Limb (tissue), 2 donors: ENCODE measurements around the gene NOC3L.

Experiments
- DNase-seq, 2 donors: peaks; one replicate each; pipeline ENCODE4 v3.0.0-alpha.2; 2016; ENCODE audit errors: extremely low spot score in 2 of 2

NOC3L gene

DNA sequence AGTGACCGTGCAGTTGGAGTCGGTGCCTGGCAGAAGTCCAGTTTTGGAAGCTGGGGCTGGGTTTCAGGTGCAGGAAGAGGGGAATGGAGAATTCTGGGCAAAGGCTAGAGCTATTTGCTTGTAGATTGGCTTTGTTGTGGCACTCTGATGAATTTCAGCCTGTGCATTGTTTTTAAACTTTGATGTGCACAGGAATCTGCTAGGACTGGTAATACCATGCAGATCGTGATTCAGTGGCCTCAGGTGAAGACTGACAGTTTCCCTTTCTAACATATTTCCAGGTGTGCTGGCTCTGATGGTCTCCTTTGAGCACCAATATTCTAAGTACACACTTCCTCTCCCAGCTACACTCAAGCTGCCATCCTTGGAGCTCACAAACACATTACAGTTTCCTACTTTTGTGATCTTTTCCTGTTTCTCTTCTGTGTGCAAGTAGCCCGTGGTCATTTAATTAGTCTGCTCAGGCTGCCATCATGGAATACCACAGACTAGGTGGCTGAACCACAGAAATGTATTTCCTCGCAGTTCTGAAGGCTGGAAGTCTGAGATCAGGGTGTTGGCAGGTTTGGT, 55.6 kb downstream of the NOC3L start:
- DNase-seq: no peak

DNA sequence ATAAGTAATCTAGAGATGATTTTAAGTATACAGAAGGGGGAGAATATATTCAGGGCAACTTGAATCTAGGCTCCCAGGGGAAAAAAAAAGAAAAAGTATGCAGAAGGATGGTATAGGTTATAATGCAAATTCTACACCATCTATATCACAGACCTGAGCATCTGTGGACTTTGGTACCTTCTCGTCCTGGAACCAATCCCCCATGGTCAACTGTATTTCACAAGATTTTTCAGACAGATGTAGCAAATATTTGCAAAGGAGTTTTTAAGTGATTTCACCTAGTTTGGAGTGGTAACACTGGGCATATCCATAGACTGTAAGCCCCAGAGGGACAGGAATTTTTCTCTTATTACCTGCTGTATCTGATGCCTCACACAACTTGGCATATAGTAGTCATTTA, 58.8 kb downstream of the NOC3L start:
- DNase-seq: no peak

DNA sequence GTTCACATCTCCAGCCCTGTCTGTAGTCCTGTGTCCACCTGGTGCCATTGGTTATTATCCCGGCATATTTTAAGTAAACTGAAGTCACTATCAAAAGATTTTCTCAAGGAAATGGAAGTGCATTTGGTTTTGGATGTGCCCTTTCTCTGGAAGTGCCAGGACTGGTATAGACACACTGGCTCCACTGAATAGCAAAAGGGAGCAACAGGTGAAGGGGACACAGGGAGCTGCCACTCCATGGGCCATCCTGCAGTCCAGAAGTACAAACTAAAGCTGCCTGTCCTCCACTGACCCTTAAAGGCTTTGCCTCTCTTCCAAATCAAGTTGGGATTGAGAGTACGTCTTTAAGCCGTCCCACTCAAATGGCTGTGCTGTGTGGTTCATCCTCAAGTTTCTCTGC, 62.7 kb downstream of the NOC3L start:
- no peak for DNase-seq

- DNase-seq: no peak
Measured at GRCh38 chr10:94299417-94299816, 63.3 kb downstream of the NOC3L start.

- DNase-seq: no peak
Measured at GRCh38 chr10:94294168-94294567, 68.6 kb downstream of the NOC3L start.

DNA sequence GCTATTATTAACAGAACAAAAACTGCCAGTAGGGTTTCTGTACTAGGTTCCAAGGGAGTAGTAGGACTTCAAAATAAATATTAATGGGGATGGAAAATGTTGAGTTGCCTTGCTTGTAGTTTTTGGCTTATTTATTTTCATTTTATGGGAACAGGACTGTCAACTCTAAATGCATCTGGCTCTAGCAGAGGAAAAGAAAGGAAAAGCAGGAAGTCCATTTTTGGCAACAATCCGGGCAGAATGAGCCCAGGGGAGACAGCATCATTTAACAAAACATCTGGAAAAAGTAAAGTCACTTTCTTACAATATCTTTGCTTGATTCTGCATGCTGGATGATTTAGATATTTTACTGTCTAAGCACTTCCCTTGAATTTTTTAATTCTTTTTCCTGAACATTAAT, 69.4 kb downstream of the NOC3L start:
- peak; percentile 76 to 82 for DNase-seq

DNA sequence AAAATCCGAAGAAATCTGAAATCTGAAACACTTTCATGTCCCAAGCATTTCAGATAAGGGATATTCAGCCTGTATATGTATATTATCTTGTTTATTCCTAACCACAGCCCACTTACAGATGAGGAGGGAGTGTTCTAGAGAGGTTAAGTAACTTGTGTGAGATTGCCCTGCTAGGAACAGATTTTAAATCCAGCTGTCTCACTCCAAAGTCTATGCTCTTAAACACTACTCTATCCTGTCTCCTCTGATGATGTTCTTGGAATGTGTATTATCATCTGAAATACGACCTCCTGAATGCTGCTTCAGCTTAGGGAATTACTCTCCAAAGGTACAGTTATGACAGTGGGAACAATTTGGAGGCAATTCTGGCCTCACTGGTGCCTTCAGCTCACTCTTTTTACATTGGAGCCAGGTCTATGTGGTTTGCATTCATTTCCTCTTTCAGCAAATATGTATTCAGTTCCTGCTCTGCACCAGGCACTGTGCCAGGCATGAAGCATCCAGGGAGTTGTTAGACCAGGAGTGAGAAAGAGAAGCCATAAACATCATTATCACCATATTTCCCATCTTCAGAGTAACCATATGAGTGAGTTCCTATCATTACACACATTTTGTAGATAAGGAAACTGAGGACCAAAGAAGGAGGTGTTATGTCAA, 70.2 kb downstream of the NOC3L start:
- peak; percentile 68 to 81 for DNase-seq

- no peak for DNase-seq
Measured at GRCh38 chr10:94288361-94289101, 74.2 kb downstream of the NOC3L start.

GRCh38 chr10:94287336-94287735, 75.4 kb downstream of the NOC3L start:
- no peak for DNase-seq

- DNase-seq: no peak
Measured at GRCh38 chr10:94286901-94287300, 75.8 kb downstream of the NOC3L start.

- DNase-seq: no peak
Measured at GRCh38 chr10:94285271-94285670, 77.5 kb downstream of the NOC3L start.
